GM12891 (cell line): ENCODE results near the gene TBRG4.

ENCODE experiments used
- DNase-seq: peaks from one replicate; pipeline ENCODE4 v3.0.0; 2011; ENCODE audit warnings: low spot score; ENCODE audit not compliant: insufficient read length
- FAIRE-seq: peaks from 2 replicates; lab custom pipeline; 2011; peaks lifted over from hg19 to GRCh38; lab: Jason Lieb, UNC
- PAX5 ChIP-seq: IDR thresholded peaks from 2 replicates; pipeline ENCODE4 v1.6.1; 2011; ENCODE audit warnings: low read length, moderate library complexity, mild to moderate bottlenecking; ENCODE audit not compliant: insufficient read depth, severe bottlenecking
- POLR2A ChIP-seq: IDR thresholded peaks from 2 replicates; pipeline ENCODE4 v1.6.1; 2011; ENCODE audit warnings: low read depth, low read length, control low read depth
- POLR2AphosphoS5 ChIP-seq: IDR thresholded peaks from 2 replicates; pipeline ENCODE4 v1.6.1; 2011; ENCODE audit warnings: low read depth, low read length, control low read depth
- POU2F2 ChIP-seq: IDR thresholded peaks from 2 replicates; pipeline ENCODE4 v1.6.1; 2011; ENCODE audit warnings: low read depth, mild to moderate bottlenecking, control low read depth, low read length, moderate library complexity
- SPI1 ChIP-seq: IDR thresholded peaks from 2 replicates; pipeline ENCODE4 v1.6.1; 2011; ENCODE audit warnings: low read depth, low read length, control low read depth
- TAF1 ChIP-seq: IDR thresholded peaks from 2 replicates; pipeline ENCODE4 v1.6.1; 2011; ENCODE audit warnings: low read depth, low read length, control low read depth

Gene TBRG4

GRCh38 chr7:45072131-45073030, 39.1 kb downstream of the TBRG4 start:
- FAIRE-seq (no peak), DNase-seq (no peak)
- TF ChIP-seq POU2F2, result no peak
- TF ChIP-seq SPI1, result no peak
- TF ChIP-seq POLR2AphosphoS5, result no peak
- no peak for TF ChIP-seq TAF1
- TF ChIP-seq POLR2A, result no peak
- no peak for TF ChIP-seq PAX5

- TF ChIP-seq POLR2AphosphoS5 (no peak), SPI1 (no peak), POU2F2 (no peak), POLR2A (no peak), PAX5 (no peak), TAF1 (no peak)
- no peak for FAIRE-seq
- DNase-seq, result no peak
Observed at GRCh38 chr7:45071528-45071927, 40.0 kb downstream of the TBRG4 start.

- DNase-seq (no peak), FAIRE-seq (no peak)
- no peak for TF ChIP-seq SPI1
- no peak for TF ChIP-seq PAX5
- TF ChIP-seq POLR2A, result no peak
- no peak for TF ChIP-seq POLR2AphosphoS5
- TF ChIP-seq TAF1, result no peak
- TF ChIP-seq POU2F2, result no peak
Observed at GRCh38 chr7:45070254-45070642, 41.2 kb downstream of the TBRG4 start.

GRCh38 chr7:45069444-45070253, 41.8 kb downstream of the TBRG4 start:
- FAIRE-seq (no peak), DNase-seq (no peak)
- TF ChIP-seq POLR2A (no peak), PAX5 (no peak), SPI1 (no peak), POLR2AphosphoS5 (no peak), TAF1 (no peak), POU2F2 (no peak)

- TF ChIP-seq SPI1 (no peak), POLR2A (no peak), POLR2AphosphoS5 (no peak), POU2F2 (no peak), PAX5 (no peak), TAF1 (no peak)
- FAIRE-seq (no peak), DNase-seq (no peak)
Observed at GRCh38 chr7:45068236-45069023, 43.1 kb downstream of the TBRG4 start.

- TF ChIP-seq TAF1 (no peak), POLR2A (no peak), POLR2AphosphoS5 (no peak), POU2F2 (no peak), PAX5 (no peak), SPI1 (no peak)
- FAIRE-seq, result no peak
- DNase-seq, result no peak
Observed at GRCh38 chr7:45067582-45067981, 43.9 kb downstream of the TBRG4 start.

- FAIRE-seq (no peak), DNase-seq (no peak)
- TF ChIP-seq PAX5, result no peak
- no peak for TF ChIP-seq TAF1
- no peak for TF ChIP-seq SPI1
- no peak for TF ChIP-seq POLR2AphosphoS5
- no peak for TF ChIP-seq POU2F2
- no peak for TF ChIP-seq POLR2A
Observed at GRCh38 chr7:45066409-45066808, 45.1 kb downstream of the TBRG4 start.
